A204.1 (cell line): ENCODE data around the gene KRT36.

ENCODE experiments used
- FAIRE-seq: peaks from 2 replicates; lab custom pipeline; 2012; peaks lifted over from hg19 to GRCh38; lab: Jason Lieb, UNC

KRT36 gene

GRCh38 chr17:41500131-41500911, 10.6 kb upstream of the KRT36 start:
- FAIRE-seq, result no peak

GRCh38 chr17:41499714-41500113, 10.0 kb upstream of the KRT36 start:
- no peak for FAIRE-seq

GRCh38 chr17:41498276-41498675, 8.6 kb upstream of the KRT36 start:
- FAIRE-seq, result no peak

GRCh38 chr17:41496803-41497484, 7.2 kb upstream of the KRT36 start:
- FAIRE-seq, result no peak

GRCh38 chr17:41494524-41494923, 4.8 kb upstream of the KRT36 start:
- FAIRE-seq, result no peak

GRCh38 chr17:41492771-41493170, 3.1 kb upstream of the KRT36 start:
- FAIRE-seq, result no peak

GRCh38 chr17:41492351-41492750, 2.6 kb upstream of the KRT36 start:
- FAIRE-seq, result no peak

GRCh38 chr17:41491476-41491875, 1.8 kb upstream of the KRT36 start:
- FAIRE-seq, result no peak

- FAIRE-seq, result no peak
Observed at GRCh38 chr17:41490000-41490990, 585 bp upstream of the KRT36 start.

GRCh38 chr17:41486809-41487530, 2.7 kb downstream of the KRT36 start:
- FAIRE-seq, result no peak

GRCh38 chr17:41486316-41486715, 3.4 kb downstream of the KRT36 start:
- no peak for FAIRE-seq

- no peak for FAIRE-seq
Observed at GRCh38 chr17:41484920-41485904, 4.5 kb downstream of the KRT36 start.

- FAIRE-seq, result no peak
Observed at GRCh38 chr17:41483991-41484826, 5.5 kb downstream of the KRT36 start.

GRCh38 chr17:41483531-41483930, 6.2 kb downstream of the KRT36 start:
- FAIRE-seq, result no peak

GRCh38 chr17:41481036-41481435, 8.7 kb downstream of the KRT36 start, which contains the start of gene KRT35:
TSS of gene KRT35 (minus strand) at chr17:41481151. CDS start at chr17:41481097, 54 bp downstream.
- no peak for FAIRE-seq

GRCh38 chr17:41480581-41480980, 9.1 kb downstream of the KRT36 start:
- FAIRE-seq, result no peak

GRCh38 chr17:41480136-41480535, 9.6 kb downstream of the KRT36 start:
- FAIRE-seq, result no peak

GRCh38 chr17:41478237-41478636, 11.5 kb downstream of the KRT36 start:
- FAIRE-seq, result no peak
